CD4-positive, alpha-beta T cell treated with Interleukin-15 for 1 hour (primary cell): ENCODE results near the gene LZTS3.
"Not testable (repeated sequence)": the region's sequence is repeated elsewhere in the genome, so short reads cannot be mapped to it uniquely, and the experiment has no call there.

Experiments used
- DNase-seq: peaks from one replicate; pipeline ENCODE4 v3.0.0-alpha.2; 2020

LZTS3 gene

DNA sequence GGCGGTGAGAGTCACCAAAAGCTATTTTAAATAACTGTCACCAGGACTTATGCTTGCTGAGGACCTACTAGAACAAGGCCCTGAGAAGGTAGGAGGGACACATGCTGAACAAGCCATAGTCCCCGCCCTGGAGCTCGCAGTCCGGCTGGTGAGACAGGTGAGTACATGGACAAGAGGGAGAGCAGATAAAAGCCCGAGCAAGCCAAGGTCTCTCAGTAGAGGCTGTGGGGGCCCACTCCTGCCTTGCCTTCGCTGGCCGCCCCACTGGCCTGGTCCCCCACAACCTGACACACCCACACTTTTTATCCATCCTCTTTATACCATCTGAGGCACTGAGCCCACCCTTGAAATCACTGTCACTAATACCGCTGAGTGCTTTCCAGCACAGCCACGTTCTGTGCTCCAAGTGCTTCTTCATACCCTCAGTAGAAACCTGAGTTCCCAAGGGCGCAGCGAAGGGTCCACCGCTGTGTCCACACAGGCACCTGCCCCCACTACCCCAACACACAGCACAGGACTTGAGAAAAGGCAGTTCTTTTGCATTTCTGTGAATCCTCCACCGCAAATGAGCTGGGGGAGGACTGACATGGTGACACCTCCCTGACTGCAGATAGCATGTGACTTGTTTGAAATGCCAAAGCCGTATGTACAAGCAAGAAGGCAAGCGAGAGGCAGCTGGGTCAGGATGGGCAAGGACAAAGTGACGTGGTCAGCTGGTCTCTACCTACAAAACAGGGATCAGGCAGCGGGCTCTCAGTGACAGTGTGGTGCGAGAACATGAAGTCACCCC lies 19.1 kb upstream of the LZTS3 start:
- DNase-seq: no peak

GRCh38 chr20:3190681-3191111 lies 17.3 kb upstream of the LZTS3 start:
- no peak for DNase-seq

DNA sequence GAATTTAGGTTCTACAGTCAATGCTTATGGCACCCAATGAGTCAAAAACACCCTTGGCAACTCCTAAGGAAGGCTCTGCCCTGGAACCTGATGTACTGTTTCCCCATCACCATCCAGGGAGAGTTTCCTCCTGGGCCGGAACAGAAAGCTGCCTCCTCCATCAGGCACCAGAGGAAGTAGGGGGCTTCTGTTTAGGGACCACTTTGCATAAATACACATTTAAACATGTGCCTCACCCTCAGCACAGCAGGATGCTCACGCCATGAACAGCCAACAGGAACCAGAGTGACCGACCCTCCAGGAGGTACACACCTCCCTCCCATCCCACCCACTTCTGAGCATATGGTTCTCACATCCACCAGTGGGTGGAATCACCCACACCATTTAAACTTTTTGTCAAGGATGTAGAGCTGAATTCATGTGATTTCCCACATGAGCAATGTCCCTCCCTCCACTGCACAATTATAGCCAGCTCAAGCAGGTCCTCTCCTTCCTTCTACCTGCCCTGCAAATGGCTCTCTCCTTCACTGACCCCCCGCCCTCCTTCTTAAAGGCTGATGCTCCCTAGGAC lies 16.3 kb upstream of the LZTS3 start:
- DNase-seq: no peak

DNA sequence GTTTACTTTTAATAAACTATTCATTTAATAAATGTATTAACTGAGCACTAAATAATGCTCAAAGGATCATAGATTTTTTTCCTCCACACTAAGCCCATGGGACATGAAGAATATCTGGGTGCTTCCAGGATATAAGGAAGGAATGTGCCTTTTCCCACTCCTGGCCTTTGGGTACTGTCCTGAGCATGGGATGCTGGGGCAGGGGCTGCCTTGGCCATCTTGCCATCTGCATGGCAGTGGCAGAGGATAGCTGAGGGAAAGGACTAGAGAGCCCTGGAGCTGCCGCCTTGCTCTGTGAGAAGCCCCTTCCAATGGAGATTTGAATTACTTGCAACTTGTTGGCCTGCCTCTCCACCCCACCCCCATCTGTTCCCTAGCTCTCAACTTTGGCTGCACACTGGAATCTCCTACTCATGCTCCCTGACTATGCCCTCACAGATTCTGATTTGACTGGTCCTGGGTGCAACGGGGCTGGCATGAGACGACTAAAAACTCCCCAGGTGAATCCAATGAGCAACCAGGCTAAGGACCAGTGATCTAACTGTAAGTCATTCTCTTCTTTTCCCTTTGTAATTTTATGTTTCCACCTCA lies 15.6 kb upstream of the LZTS3 start:
- no peak for DNase-seq

- DNase-seq: not testable (repeated sequence)
Measured at GRCh38 chr20:3187861-3188260, 14.5 kb upstream of the LZTS3 start.

GRCh38 chr20:3183896-3184612 lies 10.7 kb upstream of the LZTS3 start:
- no peak for DNase-seq

- DNase-seq: not testable (repeated sequence)
Measured at GRCh38 chr20:3182429-3182828, 9.1 kb upstream of the LZTS3 start.

DNA sequence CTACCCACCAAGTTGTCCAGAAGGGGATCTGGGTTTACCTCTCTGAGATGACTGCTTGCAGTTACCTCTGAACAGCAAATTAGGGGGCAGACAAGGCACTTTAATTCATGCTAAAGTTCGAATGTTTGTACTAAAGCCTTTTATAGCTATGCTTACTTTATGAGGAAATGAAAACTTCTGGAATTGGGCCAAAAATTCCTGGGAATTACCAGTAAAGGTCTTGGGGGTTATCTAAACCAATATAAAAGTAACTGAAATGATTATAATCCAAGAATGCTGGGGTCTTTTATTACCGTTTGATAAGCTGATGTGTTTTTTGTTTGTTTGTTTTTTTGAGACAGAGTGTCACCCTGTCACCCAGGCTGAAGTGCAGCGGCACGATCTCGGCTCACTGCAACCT lies 7.9 kb upstream of the LZTS3 start:
- no peak for DNase-seq

DNA sequence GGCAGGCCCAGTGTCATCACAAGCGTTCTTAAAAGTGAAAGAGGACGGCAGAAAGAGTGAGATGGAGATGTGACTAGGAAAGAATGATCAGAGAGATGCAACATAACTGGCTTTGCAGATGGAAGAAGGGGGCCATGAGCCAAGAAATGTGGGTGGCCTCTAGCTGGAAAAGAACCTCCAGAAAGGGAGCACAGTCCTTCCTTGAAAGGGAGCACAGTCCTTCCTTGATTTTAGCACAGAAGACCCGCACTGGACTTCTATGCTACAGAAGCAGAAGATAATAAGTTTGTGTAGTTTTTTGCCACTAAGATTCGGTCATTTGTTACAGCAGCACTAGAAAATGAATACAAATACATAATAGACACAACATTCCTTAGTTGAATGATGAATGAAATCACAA lies 7.0 kb upstream of the LZTS3 start:
- DNase-seq: no peak

DNA sequence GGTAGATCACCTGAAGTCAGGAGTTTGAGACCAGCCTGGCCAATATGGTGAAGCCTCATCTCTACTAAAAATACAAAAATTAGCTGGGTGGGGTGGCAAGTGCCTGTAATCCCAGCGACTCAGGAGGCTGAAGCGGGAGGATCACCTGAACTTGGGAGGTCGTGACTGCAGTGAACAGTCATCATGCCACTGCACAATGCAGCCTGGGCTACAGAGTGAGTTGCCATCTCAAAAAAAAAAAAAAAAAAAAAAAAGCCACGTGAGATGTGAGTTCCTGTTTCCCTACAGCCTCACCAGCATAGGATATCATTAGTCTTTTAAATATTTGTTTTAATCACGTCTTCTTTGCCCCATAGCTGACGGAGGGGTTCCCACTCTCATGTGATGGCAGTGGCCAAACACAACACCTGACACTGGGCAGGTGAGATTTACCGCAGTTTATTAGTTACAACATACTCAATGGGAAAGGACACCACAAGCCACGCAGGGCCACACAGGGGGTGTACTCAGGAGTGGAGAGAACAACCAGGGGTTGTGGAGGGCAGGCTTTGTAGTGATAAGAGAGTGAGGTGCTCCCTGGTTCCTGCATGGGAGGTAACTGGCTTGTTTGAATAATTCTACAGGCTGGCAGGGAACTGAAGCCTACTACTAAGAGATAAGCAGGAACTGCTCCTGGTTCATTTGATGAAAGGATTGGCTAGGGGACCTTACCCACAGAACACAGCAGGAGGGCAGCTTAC lies 4.6 kb upstream of the LZTS3 start:
- DNase-seq: no peak

DNA sequence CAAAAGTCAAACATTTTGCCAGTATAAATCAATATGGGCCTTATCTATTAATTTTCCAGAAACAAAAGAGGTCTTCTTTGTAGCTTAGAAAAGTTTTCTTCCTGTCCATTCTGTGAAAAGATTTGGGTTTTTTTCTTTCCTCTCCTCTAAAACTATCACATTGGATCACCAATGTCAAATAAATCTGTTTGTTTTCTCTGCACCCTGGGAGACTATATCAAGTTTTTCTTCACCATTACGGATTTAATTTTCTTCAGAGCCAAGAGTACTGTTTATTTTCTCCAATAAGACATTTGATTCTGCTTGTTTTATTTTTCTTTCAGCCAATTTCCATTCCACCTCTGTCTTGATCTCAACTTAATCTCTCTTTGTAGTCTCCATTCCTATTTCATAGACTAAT lies 1.9 kb upstream of the LZTS3 start:
- DNase-seq: no peak

- DNase-seq: no peak
Measured at GRCh38 chr20:3174442-3175261, 1.3 kb upstream of the LZTS3 start.

GRCh38 chr20:3173610-3174441 lies 477 bp upstream of the LZTS3 start:
- DNase-seq: peak; percentile 89

DNA sequence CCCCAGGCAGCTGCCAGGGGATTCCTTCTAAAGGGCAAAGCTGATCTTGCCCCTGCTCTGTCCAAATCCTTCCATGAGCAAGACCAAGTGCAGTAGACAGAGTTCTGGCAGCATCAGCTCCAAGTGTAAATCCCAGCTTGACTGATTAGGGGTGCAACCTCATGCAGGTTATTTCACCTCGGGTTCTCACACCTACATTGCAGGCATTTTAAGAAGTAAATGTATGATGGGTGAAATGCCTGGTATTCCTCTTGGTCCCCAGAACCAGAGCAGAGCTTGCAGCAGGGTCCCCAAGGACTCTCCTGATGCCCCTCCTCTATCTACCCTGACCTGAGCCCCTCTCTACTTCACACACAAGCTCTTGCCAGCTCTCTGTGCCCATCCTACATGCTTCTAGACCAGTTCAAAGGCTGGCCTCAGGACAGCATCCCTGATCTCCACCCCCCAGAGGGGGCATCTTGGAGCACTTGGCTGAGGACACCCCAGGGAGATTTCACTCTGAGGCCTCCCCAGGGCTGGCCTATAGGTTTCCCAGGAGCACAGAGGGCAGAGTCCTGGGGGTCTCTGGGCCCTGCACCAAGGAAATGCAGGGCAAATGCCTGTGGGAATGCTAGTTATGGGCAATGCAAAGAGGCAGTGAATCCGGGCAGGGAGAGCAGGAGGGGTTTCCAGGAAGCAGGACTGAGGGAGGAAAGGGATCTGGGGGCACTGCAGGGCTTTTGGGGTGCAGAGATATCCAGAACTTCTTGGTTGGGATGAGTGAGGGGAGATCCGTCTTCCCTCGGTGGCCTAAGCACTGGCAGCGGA lies 1.0 kb downstream of the LZTS3 start:
- DNase-seq: no peak

DNA sequence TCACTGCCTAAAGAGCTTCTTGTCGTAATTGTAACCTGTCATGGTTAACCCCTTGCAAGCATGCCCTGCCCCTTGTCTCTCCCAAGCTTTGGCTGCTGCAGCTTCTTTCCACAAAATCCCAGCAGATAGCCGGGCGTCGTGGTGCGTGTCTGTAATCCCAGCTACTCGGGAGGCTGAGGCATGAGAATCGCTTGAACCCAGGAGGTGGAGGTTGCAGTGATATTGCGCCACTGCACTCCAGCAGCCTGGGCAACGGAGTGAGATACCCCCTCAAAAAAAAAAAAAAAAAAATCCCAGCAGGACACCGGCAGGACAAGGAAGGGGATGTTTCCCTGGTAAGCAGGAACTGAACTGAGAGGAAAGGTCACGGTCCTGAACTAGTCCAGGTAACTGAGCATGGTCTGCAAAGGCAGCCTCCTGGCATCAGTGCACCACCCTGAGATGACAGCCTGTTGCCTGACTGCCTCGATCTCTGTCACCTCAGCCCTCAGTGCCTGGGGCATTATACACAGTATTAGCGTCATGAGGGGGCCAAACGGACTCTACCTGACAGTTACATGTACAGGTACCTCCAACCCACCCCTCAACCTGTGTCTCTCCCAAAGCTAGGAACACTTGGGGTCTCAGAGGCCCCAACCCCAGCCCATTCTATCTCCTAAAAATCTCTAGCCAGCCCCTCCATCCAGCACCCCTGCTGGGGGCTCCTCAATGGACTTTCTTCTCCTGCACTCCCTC lies 1.8 kb downstream of the LZTS3 start:
- no peak for DNase-seq

DNA sequence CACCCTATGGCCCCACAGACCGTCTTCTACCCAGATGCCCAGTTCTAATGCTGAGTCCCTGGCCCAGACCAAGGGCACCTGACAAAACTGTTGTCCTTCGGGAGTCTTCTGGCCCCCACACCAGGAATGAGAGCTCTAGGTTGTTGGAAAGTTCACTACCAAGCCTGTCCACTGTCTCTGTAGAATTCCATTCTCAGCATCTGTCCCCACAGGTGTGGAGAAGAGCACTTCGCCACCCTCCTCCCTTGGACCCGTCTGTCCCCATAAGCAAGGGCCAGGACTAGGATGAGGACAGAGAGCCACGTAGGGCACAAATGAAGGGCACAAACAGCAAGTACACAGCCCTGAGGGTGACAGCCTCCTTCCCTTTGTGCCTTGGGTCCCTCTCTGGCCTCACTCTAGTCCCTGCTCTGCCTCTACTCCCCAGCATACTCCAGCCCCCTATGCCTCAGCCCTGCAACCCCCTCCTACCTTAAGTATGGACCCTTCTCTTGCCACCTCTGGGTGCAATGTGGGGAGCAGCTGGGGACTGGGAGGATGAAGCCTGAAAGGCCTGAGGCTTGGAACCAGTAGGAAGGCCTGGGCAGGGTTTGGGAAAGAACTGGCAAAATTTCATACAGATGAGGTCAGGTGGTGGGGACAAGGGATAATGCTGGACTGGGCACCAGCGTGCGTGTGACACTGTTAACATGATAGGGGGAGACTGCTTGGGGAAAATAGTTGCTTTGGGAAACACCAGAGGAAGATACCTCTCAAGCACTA lies 4.3 kb downstream of the LZTS3 start:
- DNase-seq: no peak

GRCh38 chr20:3168079-3168828 lies 5.1 kb downstream of the LZTS3 start:
- no peak for DNase-seq

- no peak for DNase-seq
Measured at GRCh38 chr20:3167738-3168078, 5.6 kb downstream of the LZTS3 start.
